GM23338 (cell line): ENCODE measurements around the gene ANO4. TPM values are rescaled to one million over a fixed set of nuclear protein-coding genes. Genes with fewer than 3 reads are reported as not detected.

ENCODE experiments used
- ATAC-seq: fragments of 200-7000 bp; cut with Tn5 transposase; 3 replicates; pipeline ENCODE4 v1.9.1; 2020
- DNase-seq: peaks from one replicate; pipeline ENCODE4 v3.0.0-alpha.2; 2015; ENCODE audit warnings: low spot score
- H2AFZ ChIP-seq: fragments of 200-600 bp; sonication (generic); 2 replicates; pipeline ENCODE4 v1.8.0; 2016; ENCODE audit warnings: antibody characterized with exemption, mild to moderate bottlenecking, moderate library complexity
- H3F3A ChIP-seq: fragments of 200-600 bp; sonication (generic); replicated peaks from 2 replicates; pipeline ENCODE4 v1.8.0; 2017; ENCODE audit warnings: antibody characterized with exemption, mixed run types, low read depth
- H3K27ac ChIP-seq: fragments of 200-600 bp; sonication (generic); 2 replicates; pipeline ENCODE4 v1.6.1; 2016; ENCODE audit warnings: low read depth
- H3K27me3 ChIP-seq: fragments of 200-600 bp; sonication (generic); 2 replicates; pipeline ENCODE4 v1.8.0; 2016; ENCODE audit warnings: mild to moderate bottlenecking, mixed run types, moderate library complexity; ENCODE audit not compliant: insufficient read depth
- H3K36me3 ChIP-seq: fragments of 200-600 bp; sonication (generic); 2 replicates; pipeline ENCODE4 v1.8.0; 2016; ENCODE audit warnings: mild to moderate bottlenecking; ENCODE audit not compliant: insufficient read depth
- H3K4me1 ChIP-seq: fragments of 200-600 bp; sonication (generic); 2 replicates; pipeline ENCODE4 v1.8.0; 2016; ENCODE audit warnings: mild to moderate bottlenecking, moderate library complexity; ENCODE audit not compliant: insufficient read depth
- H3K4me2 ChIP-seq: fragments of 200-600 bp; sonication (generic); 2 replicates; pipeline ENCODE4 v1.7.1; 2017; ENCODE audit warnings: mixed run types
- H3K4me3 ChIP-seq: fragments of 200-600 bp; sonication (generic); 2 replicates; pipeline ENCODE4 v1.6.1; 2016; ENCODE audit warnings: mixed run types
- H3K79me2 ChIP-seq: fragments of 200-600 bp; sonication (generic); replicated peaks from 2 replicates; pipeline ENCODE4 v1.8.0; 2017; ENCODE audit warnings: mild to moderate bottlenecking; ENCODE audit not compliant: insufficient read depth
- H3K9me2 ChIP-seq: fragments of 200-600 bp; sonication (generic); 2 replicates; pipeline ENCODE4 v1.8.0; 2017; ENCODE audit not compliant: insufficient read depth
- H4K20me1 ChIP-seq: fragments of 200-600 bp; sonication (generic); replicated peaks from 2 replicates; pipeline ENCODE4 v1.8.0; 2017; ENCODE audit warnings: mild to moderate bottlenecking; ENCODE audit not compliant: insufficient read depth
- H3K27ac Mint-ChIP-seq: 2 replicates; pipeline ENCODE4 v1.8.0; 2020; ENCODE audit warnings: inconsistent platforms, mild to moderate bottlenecking, moderate library complexity, mixed read lengths
- H3K27me3 Mint-ChIP-seq: 3 replicates; pipeline ENCODE4 v1.8.0; 2022; ENCODE audit warnings: low read depth, mild to moderate bottlenecking, moderate library complexity, mixed read lengths, inconsistent platforms; ENCODE audit not compliant: insufficient read depth, poor library complexity
- H3K36me3 Mint-ChIP-seq: 3 replicates; pipeline ENCODE4 v1.8.0; 2021; ENCODE audit warnings: low read depth, mild to moderate bottlenecking, inconsistent platforms, moderate library complexity, mixed read lengths
- H3K4me1 Mint-ChIP-seq: 3 replicates; pipeline ENCODE4 v1.8.0; 2020; ENCODE audit warnings: mild to moderate bottlenecking, inconsistent platforms, mixed read lengths
- H3K4me3 Mint-ChIP-seq: 3 replicates; pipeline ENCODE4 v1.8.0; 2021; ENCODE audit warnings: moderate library complexity, mild to moderate bottlenecking, inconsistent platforms, mixed read lengths
- H3K9me3 Mint-ChIP-seq: 3 replicates; pipeline ENCODE4 v1.8.0; 2020; ENCODE audit warnings: moderate library complexity, mild to moderate bottlenecking, inconsistent platforms, mixed read lengths
- CREB1 ChIP-seq: fragments of 250-450 bp; sonication (Bioruptor Pico); IDR thresholded peaks from 2 replicates; pipeline ENCODE4 v1.5.0; 2020; ENCODE audit warnings: low read depth, mild to moderate bottlenecking, moderate library complexity
- EZH2 ChIP-seq: fragments of 200-600 bp; sonication (generic); IDR thresholded peaks from one replicate; pipeline ENCODE4 v1.8.0; 2017; ENCODE audit warnings: antibody characterized with exemption, mild to moderate bottlenecking, low read depth; ENCODE audit not compliant: unreplicated experiment
- EZH2phosphoT487 ChIP-seq: fragments of 200-600 bp; sonication (generic); IDR thresholded peaks from one replicate; pipeline ENCODE4 v1.8.1; 2018; ENCODE audit warnings: antibody characterized with exemption; ENCODE audit not compliant: unreplicated experiment
- JUNB ChIP-seq: IDR thresholded peaks from one replicate; pipeline ENCODE4 v1.6.1; 2016; ENCODE audit warnings: antibody characterized with exemption; ENCODE audit not compliant: unreplicated experiment
- NANOG ChIP-seq: IDR thresholded peaks from 2 replicates; pipeline ENCODE4 v1.6.1; 2016; ENCODE audit warnings: antibody characterized with exemption, borderline replicate concordance
- POLR2AphosphoS5 ChIP-seq: IDR thresholded peaks from 2 replicates; pipeline ENCODE4 v1.6.1; 2016; ENCODE audit warnings: antibody characterized with exemption, low read depth
- STAT1 ChIP-seq: IDR thresholded peaks from one replicate; pipeline ENCODE4 v1.6.1; 2016; ENCODE audit warnings: antibody characterized with exemption; ENCODE audit not compliant: unreplicated experiment
- ZNF114 ChIP-seq: fragments of 250-450 bp; sonication (Bioruptor Pico); IDR thresholded peaks from 2 replicates; pipeline ENCODE4 v1.5.0; 2020; ENCODE audit warnings: mild to moderate bottlenecking, moderate library complexity
- ZNF331 ChIP-seq: fragments of 250-450 bp; sonication (Bioruptor Pico); IDR thresholded peaks from 2 replicates; pipeline ENCODE4 v1.5.0; 2020; ENCODE audit warnings: low read depth, mild to moderate bottlenecking, moderate library complexity
- polyA plus RNA-seq: library from polyadenylated mRNA; unstranded; fragments of >200 nt; fragmentation: Nextera tagmentation; extraction: Ambion mirVana; gene quantifications from 2 replicates; pipeline ENCODE4 v1.2.1, GENCODE V29; 2016
- total RNA-seq: library from RNA; depleted of rRNA; stranded (reverse); fragments of >200 nt; shearing (Covaris generic); gene quantifications from 2 replicates; pipeline ENCODE4 v1.2.3, GENCODE V29; 2014
- TF ChIP-seq, protein P1 (sequence below), 2 experiments: fragments of 200-600 bp in 1 of 2; sonication (generic) in 1 of 2; conservative IDR thresholded peaks; 2 replicates each; pipeline versions ENCODE4 v1.5.1 to v1.6.1; 2016 to 2017; ENCODE audit warnings: antibody characterized with exemption in 2 of 2, low read depth in 2 of 2, mild to moderate bottlenecking in 2 of 2, moderate library complexity in 1 of 2
- TF ChIP-seq, protein P2 (sequence below): IDR thresholded peaks from 2 replicates; pipeline ENCODE4 v1.6.1; 2016; ENCODE audit warnings: antibody characterized with exemption
- TF ChIP-seq, protein P3 (sequence below): IDR thresholded peaks from one replicate; pipeline ENCODE4 v1.6.1; 2018; ENCODE audit warnings: antibody characterized with exemption; ENCODE audit not compliant: unreplicated experiment
- TF ChIP-seq, protein P4 (sequence below): fragments of 250-450 bp; sonication (Bioruptor Pico); IDR thresholded peaks from 2 replicates; pipeline ENCODE4 v1.5.0; 2020; ENCODE audit warnings: mild to moderate bottlenecking, moderate library complexity

ANO4 gene
- total and polyA plus RNA-seq, 2 experiments from 2014 or later: 1.7 to 8.7 TPM

DNA sequence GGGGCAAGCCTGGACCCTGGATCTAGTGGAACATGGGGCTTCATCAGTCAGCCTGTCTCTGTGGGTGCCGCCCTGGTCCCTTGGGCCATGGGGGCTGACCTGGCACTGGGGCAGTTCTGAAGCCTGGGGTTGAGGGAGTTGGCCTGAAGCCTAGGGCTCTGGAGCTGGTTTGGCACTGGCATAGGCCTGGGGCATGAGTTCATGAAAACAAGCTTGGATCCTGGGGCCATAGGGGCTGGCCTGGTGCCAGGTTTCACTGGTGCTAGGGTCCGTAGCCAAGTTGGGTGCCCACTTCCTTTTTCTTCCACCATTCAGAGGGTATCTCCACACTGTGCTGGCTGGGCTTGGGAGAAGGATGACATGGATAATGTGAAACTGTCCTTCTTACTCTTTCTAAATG, 26.6 kb upstream of the ANO4 start:
- TF ChIP-seq ZNF114 (CRISPR knock-in tag): no peak
- TF ChIP-seq NANOG: no peak
- no peak for TF ChIP-seq CREB1 (CRISPR knock-in tag)
- TF ChIP-seq POLR2AphosphoS5: no peak
- TF ChIP-seq, protein P1, sequence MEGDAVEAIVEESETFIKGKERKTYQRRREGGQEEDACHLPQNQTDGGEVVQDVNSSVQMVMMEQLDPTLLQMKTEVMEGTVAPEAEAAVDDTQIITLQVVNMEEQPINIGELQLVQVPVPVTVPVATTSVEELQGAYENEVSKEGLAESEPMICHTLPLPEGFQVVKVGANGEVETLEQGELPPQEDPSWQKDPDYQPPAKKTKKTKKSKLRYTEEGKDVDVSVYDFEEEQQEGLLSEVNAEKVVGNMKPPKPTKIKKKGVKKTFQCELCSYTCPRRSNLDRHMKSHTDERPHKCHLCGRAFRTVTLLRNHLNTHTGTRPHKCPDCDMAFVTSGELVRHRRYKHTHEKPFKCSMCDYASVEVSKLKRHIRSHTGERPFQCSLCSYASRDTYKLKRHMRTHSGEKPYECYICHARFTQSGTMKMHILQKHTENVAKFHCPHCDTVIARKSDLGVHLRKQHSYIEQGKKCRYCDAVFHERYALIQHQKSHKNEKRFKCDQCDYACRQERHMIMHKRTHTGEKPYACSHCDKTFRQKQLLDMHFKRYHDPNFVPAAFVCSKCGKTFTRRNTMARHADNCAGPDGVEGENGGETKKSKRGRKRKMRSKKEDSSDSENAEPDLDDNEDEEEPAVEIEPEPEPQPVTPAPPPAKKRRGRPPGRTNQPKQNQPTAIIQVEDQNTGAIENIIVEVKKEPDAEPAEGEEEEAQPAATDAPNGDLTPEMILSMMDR (conservative IDR thresholded peaks at IDR 0.05; ENCODE audit: low read depth in 2 of 2): no peak
- no peak for TF ChIP-seq EZH2
- TF ChIP-seq STAT1: no peak
- TF ChIP-seq EZH2phosphoT487: no peak
- TF ChIP-seq, protein P2, sequence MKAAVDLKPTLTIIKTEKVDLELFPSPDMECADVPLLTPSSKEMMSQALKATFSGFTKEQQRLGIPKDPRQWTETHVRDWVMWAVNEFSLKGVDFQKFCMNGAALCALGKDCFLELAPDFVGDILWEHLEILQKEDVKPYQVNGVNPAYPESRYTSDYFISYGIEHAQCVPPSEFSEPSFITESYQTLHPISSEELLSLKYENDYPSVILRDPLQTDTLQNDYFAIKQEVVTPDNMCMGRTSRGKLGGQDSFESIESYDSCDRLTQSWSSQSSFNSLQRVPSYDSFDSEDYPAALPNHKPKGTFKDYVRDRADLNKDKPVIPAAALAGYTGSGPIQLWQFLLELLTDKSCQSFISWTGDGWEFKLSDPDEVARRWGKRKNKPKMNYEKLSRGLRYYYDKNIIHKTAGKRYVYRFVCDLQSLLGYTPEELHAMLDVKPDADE: no peak
- TF ChIP-seq, protein P3, sequence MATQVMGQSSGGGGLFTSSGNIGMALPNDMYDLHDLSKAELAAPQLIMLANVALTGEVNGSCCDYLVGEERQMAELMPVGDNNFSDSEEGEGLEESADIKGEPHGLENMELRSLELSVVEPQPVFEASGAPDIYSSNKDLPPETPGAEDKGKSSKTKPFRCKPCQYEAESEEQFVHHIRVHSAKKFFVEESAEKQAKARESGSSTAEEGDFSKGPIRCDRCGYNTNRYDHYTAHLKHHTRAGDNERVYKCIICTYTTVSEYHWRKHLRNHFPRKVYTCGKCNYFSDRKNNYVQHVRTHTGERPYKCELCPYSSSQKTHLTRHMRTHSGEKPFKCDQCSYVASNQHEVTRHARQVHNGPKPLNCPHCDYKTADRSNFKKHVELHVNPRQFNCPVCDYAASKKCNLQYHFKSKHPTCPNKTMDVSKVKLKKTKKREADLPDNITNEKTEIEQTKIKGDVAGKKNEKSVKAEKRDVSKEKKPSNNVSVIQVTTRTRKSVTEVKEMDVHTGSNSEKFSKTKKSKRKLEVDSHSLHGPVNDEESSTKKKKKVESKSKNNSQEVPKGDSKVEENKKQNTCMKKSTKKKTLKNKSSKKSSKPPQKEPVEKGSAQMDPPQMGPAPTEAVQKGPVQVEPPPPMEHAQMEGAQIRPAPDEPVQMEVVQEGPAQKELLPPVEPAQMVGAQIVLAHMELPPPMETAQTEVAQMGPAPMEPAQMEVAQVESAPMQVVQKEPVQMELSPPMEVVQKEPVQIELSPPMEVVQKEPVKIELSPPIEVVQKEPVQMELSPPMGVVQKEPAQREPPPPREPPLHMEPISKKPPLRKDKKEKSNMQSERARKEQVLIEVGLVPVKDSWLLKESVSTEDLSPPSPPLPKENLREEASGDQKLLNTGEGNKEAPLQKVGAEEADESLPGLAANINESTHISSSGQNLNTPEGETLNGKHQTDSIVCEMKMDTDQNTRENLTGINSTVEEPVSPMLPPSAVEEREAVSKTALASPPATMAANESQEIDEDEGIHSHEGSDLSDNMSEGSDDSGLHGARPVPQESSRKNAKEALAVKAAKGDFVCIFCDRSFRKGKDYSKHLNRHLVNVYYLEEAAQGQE: no peak
- no peak for TF ChIP-seq JUNB
- TF ChIP-seq, protein P4, sequence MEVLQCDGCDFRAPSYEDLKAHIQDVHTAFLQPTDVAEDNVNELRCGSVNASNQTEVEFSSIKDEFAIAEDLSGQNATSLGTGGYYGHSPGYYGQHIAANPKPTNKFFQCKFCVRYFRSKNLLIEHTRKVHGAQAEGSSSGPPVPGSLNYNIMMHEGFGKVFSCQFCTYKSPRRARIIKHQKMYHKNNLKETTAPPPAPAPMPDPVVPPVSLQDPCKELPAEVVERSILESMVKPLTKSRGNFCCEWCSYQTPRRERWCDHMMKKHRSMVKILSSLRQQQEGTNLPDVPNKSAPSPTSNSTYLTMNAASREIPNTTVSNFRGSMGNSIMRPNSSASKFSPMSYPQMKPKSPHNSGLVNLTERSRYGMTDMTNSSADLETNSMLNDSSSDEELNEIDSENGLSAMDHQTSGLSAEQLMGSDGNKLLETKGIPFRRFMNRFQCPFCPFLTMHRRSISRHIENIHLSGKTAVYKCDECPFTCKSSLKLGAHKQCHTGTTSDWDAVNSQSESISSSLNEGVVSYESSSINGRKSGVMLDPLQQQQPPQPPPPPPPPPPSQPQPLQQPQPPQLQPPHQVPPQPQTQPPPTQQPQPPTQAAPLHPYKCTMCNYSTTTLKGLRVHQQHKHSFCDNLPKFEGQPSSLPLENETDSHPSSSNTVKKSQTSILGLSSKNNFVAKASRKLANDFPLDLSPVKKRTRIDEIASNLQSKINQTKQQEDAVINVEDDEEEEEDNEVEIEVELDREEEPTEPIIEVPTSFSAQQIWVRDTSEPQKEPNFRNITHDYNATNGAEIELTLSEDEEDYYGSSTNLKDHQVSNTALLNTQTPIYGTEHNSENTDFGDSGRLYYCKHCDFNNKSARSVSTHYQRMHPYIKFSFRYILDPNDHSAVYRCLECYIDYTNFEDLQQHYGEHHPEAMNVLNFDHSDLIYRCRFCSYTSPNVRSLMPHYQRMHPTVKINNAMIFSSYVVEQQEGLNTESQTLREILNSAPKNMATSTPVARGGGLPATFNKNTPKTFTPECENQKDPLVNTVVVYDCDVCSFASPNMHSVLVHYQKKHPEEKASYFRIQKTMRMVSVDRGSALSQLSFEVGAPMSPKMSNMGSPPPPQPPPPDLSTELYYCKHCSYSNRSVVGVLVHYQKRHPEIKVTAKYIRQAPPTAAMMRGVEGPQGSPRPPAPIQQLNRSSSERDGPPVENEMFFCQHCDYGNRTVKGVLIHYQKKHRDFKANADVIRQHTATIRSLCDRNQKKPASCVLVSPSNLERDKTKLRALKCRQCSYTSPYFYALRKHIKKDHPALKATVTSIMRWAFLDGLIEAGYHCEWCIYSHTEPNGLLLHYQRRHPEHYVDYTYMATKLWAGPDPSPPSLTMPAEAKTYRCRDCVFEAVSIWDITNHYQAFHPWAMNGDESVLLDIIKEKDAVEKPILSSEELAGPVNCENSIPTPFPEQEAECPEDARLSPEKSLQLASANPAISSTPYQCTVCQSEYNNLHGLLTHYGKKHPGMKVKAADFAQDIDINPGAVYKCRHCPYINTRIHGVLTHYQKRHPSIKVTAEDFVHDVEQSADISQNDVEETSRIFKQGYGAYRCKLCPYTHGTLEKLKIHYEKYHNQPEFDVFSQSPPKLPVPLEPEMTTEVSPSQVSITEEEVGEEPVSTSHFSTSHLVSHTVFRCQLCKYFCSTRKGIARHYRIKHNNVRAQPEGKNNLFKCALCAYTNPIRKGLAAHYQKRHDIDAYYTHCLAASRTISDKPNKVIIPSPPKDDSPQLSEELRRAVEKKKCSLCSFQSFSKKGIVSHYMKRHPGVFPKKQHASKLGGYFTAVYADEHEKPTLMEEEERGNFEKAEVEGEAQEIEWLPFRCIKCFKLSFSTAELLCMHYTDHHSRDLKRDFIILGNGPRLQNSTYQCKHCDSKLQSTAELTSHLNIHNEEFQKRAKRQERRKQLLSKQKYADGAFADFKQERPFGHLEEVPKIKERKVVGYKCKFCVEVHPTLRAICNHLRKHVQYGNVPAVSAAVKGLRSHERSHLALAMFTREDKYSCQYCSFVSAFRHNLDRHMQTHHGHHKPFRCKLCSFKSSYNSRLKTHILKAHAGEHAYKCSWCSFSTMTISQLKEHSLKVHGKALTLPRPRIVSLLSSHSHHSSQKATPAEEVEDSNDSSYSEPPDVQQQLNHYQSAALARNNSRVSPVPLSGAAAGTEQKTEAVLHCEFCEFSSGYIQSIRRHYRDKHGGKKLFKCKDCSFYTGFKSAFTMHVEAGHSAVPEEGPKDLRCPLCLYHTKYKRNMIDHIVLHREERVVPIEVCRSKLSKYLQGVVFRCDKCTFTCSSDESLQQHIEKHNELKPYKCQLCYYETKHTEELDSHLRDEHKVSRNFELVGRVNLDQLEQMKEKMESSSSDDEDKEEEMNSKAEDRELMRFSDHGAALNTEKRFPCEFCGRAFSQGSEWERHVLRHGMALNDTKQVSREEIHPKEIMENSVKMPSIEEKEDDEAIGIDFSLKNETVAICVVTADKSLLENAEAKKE: no peak
- no peak for TF ChIP-seq ZNF331 (CRISPR knock-in tag)
- ATAC-seq: no peak

More for the DNA sequence above, 26.6 kb upstream of the ANO4 start:
- Histone ChIP-seq H3K27ac (no peak overlapping the region), H3F3A (no peaks in the 10 kb centered on the region), H3K79me2 (no peaks in the 10 kb centered on the region), H2AFZ (no peak overlapping the region), H3K4me2 (no peak overlapping the region), H3K27me3 (no peaks in the 10 kb centered on the region), H3K9me2 (peaks cover 3% of the 10 kb centered on the region; the same call in 1 of the 2 replicates), H3K36me3 (no peaks in the 10 kb centered on the region), H3K4me1 (no peaks in the 10 kb centered on the region), H3K4me3 (no peak overlapping the region), H4K20me1 (no peaks in the 10 kb centered on the region)
- H3K4me3 Mint-ChIP-seq: no peak overlapping the region
- no peaks in the 10 kb centered on the region for H3K4me1 Mint-ChIP-seq
- H3K27ac Mint-ChIP-seq: no peak overlapping the region
- H3K9me3 Mint-ChIP-seq: no peaks in the 10 kb centered on the region
- H3K27me3 Mint-ChIP-seq: no peaks in the 10 kb centered on the region
- DNase-seq: no peak
- no peaks in the 10 kb centered on the region for H3K36me3 Mint-ChIP-seq
